B cell (primary cell): ENCODE data around the gene SREBF1.

Source experiments
- CTCF ChIP-seq: fragments of 200-600 bp; IDR thresholded peaks from one replicate; pipeline ENCODE4 v1.8.0; 2022; ENCODE audit warnings: antibody characterized with exemption, mild to moderate bottlenecking
- EZH2 ChIP-seq: IDR thresholded peaks from 2 replicates; pipeline ENCODE4 v1.6.1; 2012; ENCODE audit warnings: borderline replicate concordance, low read depth, mild to moderate bottlenecking, moderate library complexity, low read length; ENCODE audit not compliant: insufficient read depth, poor library complexity, severe bottlenecking

GRCh38 chr17:17774009-17774881 is 62.5 kb downstream of the SREBF1 start:
- TF ChIP-seq CTCF (no peak), EZH2 (no peak)
